Neuronal stem cell (in vitro differentiated cells): ENCODE results near the gene SAMD11. TPM values are rescaled to one million over a fixed set of nuclear protein-coding genes. Genes with fewer than 3 reads are reported as not detected.

Source experiments
- DNase-seq: peaks from one replicate; pipeline ENCODE4 v3.0.0-alpha.2; 2013; ENCODE audit warnings: low spot score
- H2AFZ ChIP-seq: one replicate; pipeline ENCODE4 v1.6.1; 2013; ENCODE audit warnings: mild to moderate bottlenecking, low read length, inconsistent platforms
- H2AK5ac ChIP-seq: 2 replicates; pipeline ENCODE4 v1.6.1; 2013; ENCODE audit warnings: low read depth, mild to moderate bottlenecking, inconsistent platforms, low read length, moderate library complexity, mixed read lengths
- H2BK120ac ChIP-seq: 2 replicates; pipeline ENCODE4 v1.6.1; 2013; ENCODE audit warnings: low read depth, mild to moderate bottlenecking, inconsistent platforms, low read length, moderate library complexity, mixed read lengths
- H2BK12ac ChIP-seq: one replicate; pipeline ENCODE4 v1.6.1; 2013; ENCODE audit warnings: low read length, inconsistent platforms
- H2BK15ac ChIP-seq: 2 replicates; pipeline ENCODE4 v1.6.1; 2013; ENCODE audit warnings: mild to moderate bottlenecking, low read length, inconsistent platforms, mixed read lengths
- H2BK5ac ChIP-seq: one replicate; pipeline ENCODE4 v1.6.1; 2013; ENCODE audit warnings: inconsistent platforms, mild to moderate bottlenecking, low read length, moderate library complexity
- H3K14ac ChIP-seq: one replicate; pipeline ENCODE4 v1.6.1; 2013; ENCODE audit warnings: low read length, inconsistent platforms
- H3K18ac ChIP-seq: 2 replicates; pipeline ENCODE4 v1.6.1; 2013; ENCODE audit warnings: low read length, inconsistent platforms
- H3K23ac ChIP-seq: 2 replicates; pipeline ENCODE4 v1.6.1; 2013; ENCODE audit warnings: low read depth, mild to moderate bottlenecking, mixed read lengths, low read length, inconsistent platforms; ENCODE audit not compliant: poor library complexity
- H3K27ac ChIP-seq: replicated peaks from 3 replicates; pipeline ENCODE4 v1.5.1; 2013; ENCODE audit warnings: low read length, inconsistent platforms
- H3K27me3 ChIP-seq, 3 experiments: 2 replicates each; pipeline ENCODE4 v1.6.1; 2013; ENCODE audit warnings: low read length in 3 of 3, mild to moderate bottlenecking in 2 of 3, inconsistent platforms in 1 of 3, low read depth in 1 of 3, mixed read lengths in 1 of 3, moderate library complexity in 1 of 3; ENCODE audit not compliant: control insufficient read depth in 3 of 3, insufficient read depth in 3 of 3
- H3K36me3 ChIP-seq, 2 donors: replicated peaks in 1 of 2; 2 replicates each; pipeline ENCODE4 v1.6.1; 2013; ENCODE audit warnings: low read length in 2 of 2; ENCODE audit not compliant: control insufficient read depth in 2 of 2, insufficient read depth in 2 of 2
- H3K4ac ChIP-seq: 2 replicates; pipeline ENCODE4 v1.6.1; 2013; ENCODE audit warnings: inconsistent platforms, mild to moderate bottlenecking, low read length, moderate library complexity
- H3K4me1 ChIP-seq, 2 donors: 1 replicate in 1 of 2; 2 replicates in 1 of 2; pipeline ENCODE4 v1.6.1; 2013; ENCODE audit warnings: low read length in 2 of 2, low read depth in 1 of 2; ENCODE audit not compliant: control insufficient read depth in 2 of 2, insufficient read depth in 1 of 2
- H3K4me2 ChIP-seq: one replicate; pipeline ENCODE4 v1.6.1; 2013; ENCODE audit warnings: mild to moderate bottlenecking, low read length, inconsistent platforms; ENCODE audit not compliant: insufficient read depth, poor library complexity, severe bottlenecking
- H3K4me3 ChIP-seq, 2 donors: 2 replicates each; pipeline ENCODE4 v1.5.1; 2013; ENCODE audit warnings: low read length in 2 of 2, mild to moderate bottlenecking in 2 of 2, inconsistent platforms in 1 of 2, moderate library complexity in 1 of 2
- H3K79me1 ChIP-seq: one replicate; pipeline ENCODE4 v1.6.1; 2013; ENCODE audit warnings: low read depth, mild to moderate bottlenecking, inconsistent platforms, low read length, moderate library complexity
- H3K9ac ChIP-seq: one replicate; pipeline ENCODE4 v1.6.1; 2013; ENCODE audit warnings: mild to moderate bottlenecking, low read depth, low read length, inconsistent platforms; ENCODE audit not compliant: poor library complexity
- H3K9me3 ChIP-seq, 2 donors: replicated peaks in 1 of 2; 2 replicates each; pipeline versions ENCODE3 to v1.6.1; 2013; ENCODE audit warnings: low read length in 2 of 2, mild to moderate bottlenecking in 2 of 2, inconsistent platforms in 1 of 2, low read depth in 1 of 2, mixed read lengths in 1 of 2, moderate library complexity in 1 of 2; ENCODE audit not compliant: control insufficient read depth in 2 of 2, insufficient read depth in 1 of 2
- H4K8ac ChIP-seq: one replicate; pipeline ENCODE4 v1.6.1; 2013; ENCODE audit warnings: low read depth, mild to moderate bottlenecking, inconsistent platforms, low read length, moderate library complexity
- H4K91ac ChIP-seq: one replicate; pipeline ENCODE4 v1.6.1; 2013; ENCODE audit warnings: low read length, low read depth, mild to moderate bottlenecking, inconsistent platforms; ENCODE audit not compliant: poor library complexity
- WGBS, 2 donors: extraction: QIAGEN DNeasy Blood & Tissue Kit; methylation state at CpG; one replicate each; pipeline ENCODE4 v1.1.7; 2013; ENCODE audit warnings: missing lambda C conversion rate in 2 of 2, mixed read lengths in 1 of 2; ENCODE audit not compliant: insufficient read length in 2 of 2, insufficient replicate concordance in 1 of 2; ENCODE audit errors: extremely low coverage in 2 of 2; 5-methylcytosine and 5-hydroxymethylcytosine counted together
- small RNA-seq: library from polyadenylated mRNA; stranded (forward); fragments of <200 nt; extraction: miRNeasy Mini kit (QIAGEN cat#:217004); gene quantifications from one replicate; pipeline ENCODE3, GENCODE V24; 2013; ENCODE audit not compliant: insufficient read depth

Gene SAMD11

GRCh38 chr1:993379-993995 is 69.8 kb downstream of the SAMD11 start:
- Histone ChIP-seq H3K14ac (no peak overlapping the region), H2AK5ac (no peak overlapping the region), H2BK120ac (no peak overlapping the region), H3K23ac (no peak overlapping the region), H3K27ac (no peak overlapping the region), H3K4me2 (no peak overlapping the region), H4K8ac (no peak overlapping the region), H3K79me1 (peaks cover 12% of the 10 kb centered on the region), H3K4ac (no peak overlapping the region), H3K4me1 (peaks cover 13 to 19% of the 10 kb centered on the region in 2 donors), H3K9ac (no peak overlapping the region), H3K27me3 (peaks cover 0 to 9% (median 0%) of the 10 kb centered on the region in 3 experiments), H2BK15ac (no peak overlapping the region), H2BK12ac (no peak overlapping the region), H4K91ac (no peak overlapping the region), H3K9me3 (peaks cover 8 to 14% of the 10 kb centered on the region in 2 donors), H2BK5ac (no peak overlapping the region), H3K36me3 (peaks cover 0 to 5% of the 10 kb centered on the region in 2 donors), H3K18ac (no peak overlapping the region), H3K4me3 (no peak overlapping the region), H2AFZ (no peak overlapping the region)
- no peak for DNase-seq
- WGBS, 2 donors = no CpG with 5 or more reads among the region's 15 CpGs

Small RNA genes lying within 50 kb of the gene (small RNA-seq; reads per million reads assigned to genes)
- not detected for gene AL645608.4
